HTERT RPE-1 (cell line): ENCODE measurements around the gene PDS5B.
"Not testable (repeated sequence)": the region's sequence is repeated elsewhere in the genome, so short reads cannot be mapped to it uniquely, and the experiment has no call there.

ENCODE experiments used
- in situ Hi-C: fragments of 300-500 bp; cut with MboI; formaldehyde crosslinking; loops from 4 replicates; pipeline ENCODE4 v1.14.3; 2020; ENCODE audit warnings: low sequenced_read_pairs

Gene PDS5B

DNA sequence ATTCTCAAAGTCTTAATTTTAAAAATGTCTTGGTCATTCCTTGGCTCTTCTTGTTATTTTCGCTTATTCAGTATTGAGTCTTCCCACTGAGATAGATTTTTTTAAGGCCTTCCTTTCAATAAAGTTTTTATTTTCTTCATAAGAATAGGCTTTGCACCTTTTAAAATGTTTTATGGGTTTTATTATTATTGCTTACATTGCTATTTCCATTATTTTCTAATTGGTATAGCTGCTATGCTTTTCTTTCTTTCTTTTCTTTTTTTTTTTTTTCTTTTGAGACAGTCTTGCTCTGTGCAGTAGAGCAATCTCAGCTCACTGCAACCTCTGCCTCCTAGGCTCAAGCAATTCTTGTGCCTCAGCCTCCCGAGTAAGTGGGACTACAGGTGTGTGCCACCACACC lies 195.7 kb downstream of the PDS5B start:
- in situ Hi-C loops: no loop called here

- in situ Hi-C loops: no loop called here
Measured at GRCh38 chr13:32783067-32783466, 196.8 kb downstream of the PDS5B start.

- in situ Hi-C loops: no loop called here
Measured at GRCh38 chr13:32790731-32791130, 204.5 kb downstream of the PDS5B start.

- in situ Hi-C loops: no loop called here
Measured at GRCh38 chr13:32791545-32792172, 205.4 kb downstream of the PDS5B start.

GRCh38 chr13:32796754-32797153 lies 210.5 kb downstream of the PDS5B start:
- in situ Hi-C loops: no loop called here

DNA sequence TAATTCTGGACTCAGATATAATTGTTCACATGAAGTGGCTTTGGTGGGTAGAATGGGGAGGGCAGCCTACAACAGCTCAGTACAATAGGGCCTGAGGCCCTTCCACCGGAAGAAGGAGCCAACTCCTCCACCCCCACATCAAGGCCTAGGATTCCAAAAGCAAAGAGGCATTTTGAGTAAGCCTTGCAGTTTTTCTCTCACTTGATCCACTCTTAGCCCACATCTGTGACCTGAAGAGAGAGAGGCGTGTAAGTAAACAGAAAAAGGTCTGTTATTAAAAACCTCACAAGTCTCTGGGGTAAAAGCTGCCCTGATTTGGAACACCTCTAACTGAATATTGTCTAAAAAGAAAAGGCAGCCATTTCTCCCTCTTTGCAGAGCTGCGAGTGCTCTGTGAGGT lies 215.9 kb downstream of the PDS5B start:
- in situ Hi-C loops: no loop called here

DNA sequence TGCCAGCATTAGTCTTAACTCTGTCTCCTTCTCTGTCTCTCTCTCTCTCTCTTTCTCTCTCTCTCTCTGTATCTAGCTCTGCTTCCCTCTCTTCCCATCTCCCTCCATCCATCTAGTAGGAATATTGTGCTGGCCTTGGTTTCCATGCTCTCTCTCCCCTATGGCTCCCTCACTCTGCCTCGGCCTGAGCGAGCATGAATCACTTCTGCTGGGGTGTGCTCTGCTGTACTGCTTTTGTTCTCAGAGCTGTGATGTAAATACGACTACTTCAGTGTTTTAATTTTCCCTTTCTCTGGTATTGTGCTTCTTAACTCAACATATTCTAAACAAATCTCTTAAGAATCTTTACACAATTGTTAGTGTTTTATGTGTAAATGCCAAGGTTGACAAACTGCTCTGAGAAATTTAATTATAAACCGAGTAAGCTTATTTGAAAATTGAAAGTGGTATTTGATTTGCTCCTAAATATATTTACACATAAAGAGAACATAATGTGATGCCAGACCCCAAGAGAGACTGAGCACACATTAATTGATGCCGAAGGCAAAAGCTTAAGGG lies 218.5 kb downstream of the PDS5B start:
- in situ Hi-C loops: no loop called here

DNA sequence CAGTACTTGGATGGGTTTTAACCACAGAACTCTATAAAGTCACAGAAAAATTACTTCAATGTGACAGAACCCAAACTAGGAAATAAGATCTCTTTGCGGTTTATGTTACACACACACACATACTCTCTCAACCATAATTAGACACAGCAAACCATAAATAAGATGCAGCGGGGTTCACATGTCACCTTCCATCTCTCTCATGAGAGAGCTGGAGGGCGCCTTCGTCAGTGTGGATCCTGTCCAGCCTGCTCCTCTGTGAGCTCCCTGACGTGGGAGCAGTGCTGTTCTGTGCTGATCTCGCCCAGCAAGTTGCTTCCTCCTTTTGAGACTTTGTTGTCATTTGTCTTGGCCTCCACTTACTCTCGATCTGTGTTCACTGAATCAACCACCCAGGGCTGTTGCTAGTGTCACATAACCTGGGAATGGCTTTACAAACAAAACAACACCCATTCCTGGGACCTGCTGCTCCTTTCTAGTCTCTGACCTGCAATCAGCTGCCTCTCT lies 225.1 kb downstream of the PDS5B start:
- in situ Hi-C loops: no loop called here

DNA sequence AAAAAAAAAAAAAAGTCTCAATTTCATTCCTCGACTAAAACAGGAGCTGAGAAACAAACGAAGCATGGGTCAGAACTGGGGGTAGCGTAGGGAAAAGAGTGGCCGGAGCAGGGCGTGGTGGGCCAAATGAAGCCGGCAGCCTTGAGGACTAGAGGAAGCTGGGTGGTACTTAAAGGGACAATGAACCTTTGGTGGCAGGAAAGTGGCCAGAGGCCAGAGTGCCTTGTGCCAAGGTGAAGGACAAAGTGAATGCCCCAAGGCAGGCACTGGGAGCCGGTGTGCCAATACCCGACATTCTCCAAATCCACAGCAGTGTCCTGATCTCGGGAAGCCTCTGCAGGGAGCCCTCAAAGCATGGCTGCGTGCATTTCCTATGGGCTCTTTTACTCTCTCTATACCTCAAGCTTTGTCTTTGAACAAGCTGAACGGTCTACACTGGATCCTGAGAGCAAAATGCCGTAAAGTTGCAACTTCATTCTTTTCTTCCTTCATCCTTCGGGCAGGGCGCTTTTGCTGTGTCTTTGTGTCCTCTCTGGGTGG lies 235.0 kb downstream of the PDS5B start:
- in situ Hi-C loops: no loop called here

DNA sequence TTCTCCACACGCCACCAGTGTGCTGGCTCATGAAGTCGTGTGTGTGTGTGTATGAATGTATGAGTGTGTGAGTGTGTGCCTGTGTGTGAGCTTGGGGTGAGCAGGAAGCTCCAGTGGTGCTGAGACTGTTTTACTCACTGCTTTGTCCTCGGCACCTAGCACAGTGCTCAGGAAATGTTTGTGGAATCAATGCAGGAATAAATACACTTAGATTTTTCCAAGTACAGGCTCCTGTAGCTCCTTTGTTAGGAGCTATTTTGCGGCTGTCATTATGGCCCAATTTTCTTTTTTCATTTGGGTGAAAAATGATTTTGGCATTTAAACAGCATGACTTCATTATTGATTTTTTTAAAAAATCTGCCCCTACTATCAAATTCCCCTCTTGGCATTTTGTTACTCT lies 236.5 kb downstream of the PDS5B start:
- in situ Hi-C loops: no loop called here

- in situ Hi-C loops: no loop called here
Measured at GRCh38 chr13:32823597-32823996, 237.3 kb downstream of the PDS5B start.

DNA sequence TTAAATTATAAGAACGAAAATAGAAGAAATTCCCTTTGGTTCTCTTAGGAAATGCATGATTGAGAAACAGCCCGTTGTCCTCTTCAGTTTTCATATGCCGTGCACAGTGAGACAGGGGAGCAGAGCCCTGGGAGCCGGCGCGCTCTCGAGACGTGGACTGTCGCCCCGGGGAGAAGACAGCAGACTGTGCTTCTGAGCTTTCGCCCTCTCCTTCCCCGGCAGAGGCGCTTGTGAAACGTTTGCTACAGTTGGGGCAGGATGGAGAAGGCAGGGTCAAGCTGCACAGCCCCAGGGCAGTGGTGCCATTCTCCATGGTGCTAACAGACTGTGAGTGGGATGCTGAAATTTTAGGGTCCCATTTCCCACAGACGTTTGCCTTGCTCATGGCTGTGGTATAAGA lies 237.8 kb downstream of the PDS5B start:
- in situ Hi-C loops: no loop called here

GRCh38 chr13:32824675-32825074 lies 238.4 kb downstream of the PDS5B start:
- in situ Hi-C loops: no loop called here

DNA sequence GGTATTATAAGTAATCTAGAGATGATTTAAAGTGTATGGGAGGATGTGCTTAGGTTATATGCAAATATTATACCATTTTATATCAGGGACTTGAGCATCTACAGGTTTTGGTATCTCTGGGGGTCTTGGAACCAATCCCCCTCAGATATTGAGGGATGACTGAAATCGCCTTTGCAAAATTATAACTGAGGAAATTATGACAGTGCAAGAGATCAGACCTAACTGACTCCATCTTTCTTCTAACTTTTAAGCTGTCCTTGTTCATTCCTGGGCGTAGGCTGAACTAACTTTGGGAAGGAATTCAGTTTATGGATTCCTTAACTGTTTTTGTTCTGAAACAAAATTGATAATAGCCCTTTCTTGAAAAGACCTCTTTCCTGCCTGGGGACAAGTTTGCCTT lies 239.2 kb downstream of the PDS5B start:
- in situ Hi-C loops: no loop called here

- in situ Hi-C loops: not testable (repeated sequence)
Measured at GRCh38 chr13:32826372-32826771, 240.1 kb downstream of the PDS5B start.
